Pulmonary artery endothelial cell (primary cell): ENCODE results near the gene OSGEPL1. TPM values are rescaled to one million over a fixed set of nuclear protein-coding genes. Genes with fewer than 3 reads are reported as not detected.
"Not testable (repeated sequence)": the region's sequence is repeated elsewhere in the genome, so short reads cannot be mapped to it uniquely, and the experiment has no call there.

ENCODE experiments used
- DNase-seq: peaks from one replicate; pipeline ENCODE4 v3.0.0-alpha.2; 2011; ENCODE audit warnings: low read depth, low spot score
- total RNA-seq: library from RNA; depleted of rRNA; stranded (reverse); fragments of >200 nt; gene quantifications from 2 replicates; pipeline ENCODE4 v1.2.3, GENCODE V29; 2014

The OSGEPL1 gene
- 6.8 and 9.2 TPM in 2 replicates for total RNA-seq

DNA sequence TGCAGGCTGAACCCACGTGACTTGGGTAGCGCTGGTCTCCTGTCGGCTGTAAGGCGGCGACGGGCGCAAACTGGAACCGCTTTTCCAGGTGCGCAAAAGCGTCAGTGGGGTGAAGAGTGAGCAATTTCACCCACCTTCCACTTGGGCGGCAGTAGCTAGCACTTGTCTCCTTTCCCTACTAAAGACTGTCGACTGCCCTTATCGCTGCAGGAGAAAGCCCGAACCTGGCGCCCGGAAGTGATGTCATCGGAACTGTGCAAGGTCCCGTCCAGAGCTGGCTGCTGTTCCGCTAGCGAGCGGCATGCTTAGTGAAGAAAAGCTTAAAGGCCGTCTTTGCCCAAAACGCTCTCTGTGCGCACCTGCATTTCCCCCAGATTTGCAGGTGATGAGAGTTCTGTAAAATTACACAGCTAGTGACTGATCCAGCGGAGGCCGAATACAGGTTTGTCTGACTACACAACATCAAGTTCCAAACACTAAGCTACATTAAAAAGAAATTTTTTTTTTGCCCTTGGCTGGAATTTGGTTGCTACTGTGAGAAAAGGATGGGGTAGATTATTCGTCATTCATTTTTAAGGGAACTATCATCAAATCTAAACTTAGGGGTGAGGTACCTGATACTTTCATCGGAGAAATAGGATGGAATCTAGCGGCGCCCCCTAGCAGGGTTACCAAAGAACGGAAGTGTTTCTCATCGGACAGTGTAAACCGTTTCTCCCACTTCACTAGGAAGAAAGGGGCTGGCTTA lies at the start of gene OSGEPL1:
OSGEPL1 (minus strand) TSS at position 242 of the 748 bp plus-strand sequence. CDS start 1,152 bp downstream, outside the sequence.
- DNase-seq = peak; percentile 71

DNA sequence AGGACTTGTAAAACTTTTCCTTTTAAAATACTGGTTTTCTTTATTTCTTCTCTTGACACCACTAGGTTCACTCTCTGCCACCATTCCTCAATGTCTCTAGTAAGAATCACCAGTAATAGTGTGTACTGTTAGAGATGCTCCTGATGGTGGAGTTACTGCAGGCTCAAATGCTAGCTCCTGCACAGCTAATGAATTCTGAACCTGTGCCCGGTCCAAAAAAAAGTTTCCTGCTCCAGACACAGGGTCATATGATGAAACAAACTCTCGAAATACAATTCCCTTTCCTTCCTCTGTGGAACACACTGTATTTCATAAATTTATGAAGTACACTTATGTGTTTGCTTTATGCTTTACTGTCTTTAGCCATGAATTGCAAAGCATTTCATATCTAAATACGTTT lies 40.8 kb upstream of the OSGEPL1 start:
- DNase-seq = no peak

GRCh38 chr2:189802396-189802912 lies 39.9 kb upstream of the OSGEPL1 start:
- no peak for DNase-seq

DNA sequence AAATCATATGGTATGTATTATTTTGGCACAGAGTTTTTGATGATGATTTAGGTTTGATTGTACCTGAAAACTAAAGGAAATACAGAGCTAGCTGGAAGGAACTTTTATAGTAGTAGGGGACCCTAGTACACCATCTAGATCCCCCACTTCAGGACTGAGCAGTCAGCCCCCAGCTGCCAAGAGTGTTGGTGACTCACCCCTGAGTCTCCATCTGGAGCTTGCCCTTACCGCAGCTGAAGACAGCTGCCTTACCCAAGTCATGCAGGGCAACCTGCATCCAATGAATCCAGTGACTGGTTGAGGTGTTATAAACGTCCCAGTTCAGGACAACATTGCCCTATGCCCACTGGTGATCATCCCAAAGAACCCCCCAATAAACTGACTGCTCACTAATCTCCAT lies 36.9 kb upstream of the OSGEPL1 start:
- no peak for DNase-seq

GRCh38 chr2:189799030-189799331 lies 36.4 kb upstream of the OSGEPL1 start:
- no peak for DNase-seq

DNA sequence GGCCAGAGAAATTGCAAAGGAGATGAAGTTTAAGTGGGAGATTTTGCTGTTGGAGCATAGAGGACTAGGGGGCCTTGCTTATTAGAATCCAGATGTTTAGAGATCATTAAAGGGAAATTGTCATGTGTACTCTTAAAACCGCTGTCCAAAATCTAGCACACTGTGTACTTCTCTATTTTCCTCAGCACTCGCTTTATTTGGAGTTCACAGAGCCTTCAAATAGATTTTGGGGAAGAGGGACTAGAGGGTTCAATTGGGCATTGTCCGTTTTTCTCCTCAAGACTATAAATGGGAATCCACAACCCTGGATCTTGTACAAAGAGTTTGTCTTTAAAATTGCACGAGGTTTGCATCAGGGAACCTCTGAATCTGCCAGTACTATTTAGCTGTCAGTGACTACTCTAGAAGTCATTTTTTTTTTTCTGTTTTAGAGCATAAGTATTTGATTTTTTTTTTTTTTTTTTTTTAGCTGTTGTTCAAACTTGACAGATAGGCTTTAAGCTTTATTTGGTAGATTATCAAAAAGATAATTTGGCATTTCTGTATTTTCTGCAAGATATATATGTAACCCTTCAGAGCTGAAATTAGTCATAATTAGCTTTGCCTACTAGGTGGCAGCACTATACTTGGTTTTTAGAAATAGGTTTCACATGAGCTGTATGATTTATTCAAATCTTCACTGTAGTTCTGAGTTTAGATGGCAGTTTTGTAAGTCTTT lies 35.9 kb upstream of the OSGEPL1 start:
- DNase-seq = no peak

- no peak for DNase-seq
Measured at GRCh38 chr2:189797902-189798301, 35.3 kb upstream of the OSGEPL1 start.

GRCh38 chr2:189794310-189794709 lies 31.7 kb upstream of the OSGEPL1 start:
- no peak for DNase-seq

DNA sequence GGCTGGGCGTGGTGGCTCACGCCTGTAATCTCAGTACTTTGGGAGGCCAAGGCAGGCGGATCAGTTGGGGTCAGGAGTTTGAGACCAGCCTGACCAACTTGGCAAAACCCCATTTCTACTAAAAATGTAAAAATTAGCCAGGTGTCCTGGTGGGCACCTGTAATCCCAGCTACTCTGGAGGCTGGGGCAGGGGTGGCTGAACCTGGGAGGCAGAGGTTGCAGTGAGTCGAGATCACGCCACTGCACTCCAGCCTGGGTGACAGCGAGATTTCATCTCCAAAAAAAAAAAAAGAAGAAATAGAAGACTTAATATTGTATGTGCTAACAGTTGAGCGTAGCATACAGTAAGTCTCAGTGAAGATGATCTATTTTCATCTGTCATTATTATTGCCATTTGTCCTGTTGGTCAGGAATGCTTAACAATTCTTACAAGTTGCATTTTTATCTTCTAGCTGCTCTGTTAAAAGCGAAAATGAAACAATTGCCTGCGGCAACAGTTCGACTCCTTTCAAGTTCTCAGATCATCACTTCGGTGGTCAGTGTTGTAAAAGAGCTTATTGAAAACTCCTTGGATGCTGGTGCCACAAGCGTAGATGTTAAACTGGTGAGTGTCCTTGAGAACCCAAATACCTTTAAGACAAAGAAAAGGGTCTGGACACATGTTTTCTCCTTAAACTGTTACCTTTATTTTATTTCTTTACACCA lies 28.9 kb upstream of the OSGEPL1 start:
- no peak for DNase-seq

GRCh38 chr2:189783927-189784867 lies 21.6 kb upstream of the OSGEPL1 start, which contains the start of the genes ORMDL1 and PMS1:
Gene ORMDL1, minus strand, starts transcription at chr2:189784339. Its CDS starts 1,744 bp downstream, at chr2:189782595.
Gene PMS1, plus strand, starts transcription at chr2:189784450. Its CDS starts 7,360 bp downstream, at chr2:189791810.
- peak; percentile 82 for DNase-seq

DNA sequence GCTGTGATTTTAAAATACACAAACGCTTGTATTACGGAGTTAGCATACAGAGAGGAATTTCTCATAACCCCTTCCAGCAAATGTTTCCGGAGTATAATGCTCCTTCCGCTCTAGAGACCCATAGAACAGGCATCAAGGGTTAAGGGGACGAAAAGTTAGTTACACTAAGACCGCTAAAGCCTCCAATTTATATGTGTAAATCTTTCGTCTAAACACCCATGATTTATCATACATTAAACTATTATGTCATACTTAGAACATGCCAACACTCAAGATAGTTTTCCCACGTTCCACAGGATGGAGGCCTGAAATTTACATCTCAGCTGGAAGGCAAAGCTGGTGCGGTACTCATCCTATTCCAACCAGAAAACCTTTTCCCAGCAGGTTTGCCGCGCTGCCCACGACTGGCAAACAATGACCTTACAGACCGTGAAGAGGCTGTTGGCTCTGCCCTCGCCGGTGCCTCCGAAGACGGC lies 20.9 kb upstream of the OSGEPL1 start:
- no peak for DNase-seq

GRCh38 chr2:189782221-189782671 lies 19.7 kb upstream of the OSGEPL1 start:
- no peak for DNase-seq

GRCh38 chr2:189772212-189772611 lies 9.6 kb upstream of the OSGEPL1 start:
- DNase-seq = no peak

- DNase-seq = no peak
Measured at GRCh38 chr2:189770590-189771322, 8.2 kb upstream of the OSGEPL1 start.

DNA sequence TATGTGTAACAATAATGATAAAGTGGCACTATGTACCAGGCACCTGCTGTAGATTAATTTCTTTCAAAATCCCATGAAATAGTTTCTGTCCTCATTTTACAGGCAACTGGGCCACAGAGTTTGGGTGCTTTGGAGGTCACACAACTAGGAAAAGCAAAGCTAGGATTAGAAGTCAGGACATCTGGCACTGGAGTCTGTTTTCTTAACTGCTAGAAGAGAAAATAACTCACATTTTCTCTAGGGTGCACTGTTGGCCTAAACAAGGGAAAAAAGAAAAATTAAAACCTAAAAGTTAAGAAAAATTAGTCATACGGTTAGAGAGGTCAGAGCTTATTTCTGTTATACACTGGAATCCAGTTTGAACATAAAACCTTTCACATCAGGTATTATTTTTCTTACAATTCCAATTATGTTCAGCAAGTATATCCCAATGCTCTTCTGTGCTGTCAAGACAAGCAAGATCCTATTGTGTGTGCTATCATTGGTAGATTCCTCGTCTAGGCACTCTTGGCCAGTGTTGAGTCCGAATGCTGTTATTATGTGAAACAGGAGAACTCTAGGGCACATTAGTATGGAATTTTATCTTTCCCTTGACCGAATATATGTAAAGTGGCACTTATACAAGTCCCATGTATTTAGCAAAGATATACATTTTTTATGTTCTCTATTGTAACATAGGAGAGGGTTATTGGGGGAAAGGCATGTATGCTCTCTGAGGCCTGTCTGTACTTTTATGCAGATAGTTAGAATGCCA lies 1.5 kb upstream of the OSGEPL1 start:
- DNase-seq = no peak

DNA sequence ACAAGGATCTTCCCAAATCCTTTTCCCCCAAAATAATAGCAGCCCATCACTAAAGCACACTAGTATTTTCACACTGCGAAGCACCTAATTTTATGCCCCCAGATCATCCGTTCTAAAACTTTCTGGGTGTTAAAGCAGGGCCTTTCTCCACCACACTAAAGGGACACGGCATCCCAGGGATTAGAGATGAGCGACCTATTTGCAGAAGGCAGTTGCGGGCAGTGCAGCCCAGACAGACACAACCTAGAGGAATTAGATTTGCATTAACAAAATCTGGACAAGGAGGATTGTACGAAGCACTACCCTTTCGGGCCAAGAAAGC lies 402 bp downstream of the OSGEPL1 start:
- DNase-seq = no peak

DNA sequence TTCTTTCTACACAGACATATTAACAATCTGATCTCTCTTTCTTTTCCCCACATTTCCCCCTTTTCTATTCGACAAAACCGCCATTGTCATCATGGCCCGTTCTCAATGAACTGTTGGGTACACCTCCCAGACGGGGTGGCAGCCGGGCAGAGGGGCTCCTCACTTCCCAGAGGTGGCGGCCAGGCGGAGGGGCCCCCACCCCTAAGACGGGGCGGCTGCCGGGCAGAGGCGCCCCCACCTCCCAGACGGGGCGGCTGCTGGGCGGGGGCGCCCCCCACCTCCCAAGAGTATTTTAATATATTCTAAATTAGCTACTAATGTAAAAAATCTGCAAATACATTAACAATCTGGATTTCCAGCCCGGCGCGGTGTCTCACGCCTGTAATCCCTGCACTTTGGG lies 2.4 kb downstream of the OSGEPL1 start:
- DNase-seq = not testable (repeated sequence)

- DNase-seq = no peak
Measured at GRCh38 chr2:189756311-189756952, 6.2 kb downstream of the OSGEPL1 start.
